K562 (cell line): ENCODE data around the gene SELENOI. TPM values are rescaled to one million over a fixed set of nuclear protein-coding genes. Genes with fewer than 3 reads are reported as not detected.

Experiments
- ARID2 ChIP-seq: fragments of 450-650 bp; IDR thresholded peaks from 2 replicates; pipeline ENCODE4 v1.6.1; 2017; ENCODE audit warnings: antibody characterized with exemption, mild to moderate bottlenecking
- BACH1 ChIP-seq: fragments of 200-800 bp; sonication (Bioruptor generic); IDR thresholded peaks from 2 replicates; pipeline ENCODE4 v1.6.1; 2016; ENCODE audit warnings: missing genetic modification characterization, missing compliant biosample characterization
- CBFB ChIP-seq: sonication (generic); formaldehyde crosslinking; IDR thresholded peaks from 2 replicates; pipeline ENCODE4 v1.4.0; 2020; ENCODE audit warnings: mild to moderate bottlenecking, missing genetic modification reagents
- E2F3 ChIP-seq: fragments of 250-450 bp; sonication (Bioruptor Pico); IDR thresholded peaks from 2 replicates; pipeline ENCODE4 v1.4.0; 2020; ENCODE audit warnings: mild to moderate bottlenecking
- EZH2 ChIP-seq: IDR thresholded peaks from 2 replicates; pipeline ENCODE4 v1.6.1; 2012; ENCODE audit warnings: low read depth, mild to moderate bottlenecking, inconsistent platforms, low read length, borderline replicate concordance
- IRF9 ChIP-seq: fragments of 450-650 bp; IDR thresholded peaks from 2 replicates; pipeline ENCODE4 v1.6.1; 2016; ENCODE audit warnings: missing biosample characterization, missing genetic modification characterization
- MED1 ChIP-seq: sonication (generic); formaldehyde crosslinking; IDR thresholded peaks from 2 replicates; pipeline ENCODE4 v1.8.1; 2023; ENCODE audit warnings: missing genetic modification reagents, borderline replicate concordance
- NRF1 ChIP-seq, 2 experiments: fragments of 450-650 bp; IDR thresholded peaks in 1 of 2; conservative IDR thresholded peaks in 1 of 2; 2 replicates each; pipeline ENCODE4 v1.6.1; 2014; ENCODE audit warnings: mild to moderate bottlenecking in 2 of 2
- SAP30 ChIP-seq: fragments of 200-600 bp; sonication (generic); IDR thresholded peaks from 2 replicates; pipeline ENCODE4 v1.6.1; 2012; ENCODE audit warnings: borderline replicate concordance, low read depth, mild to moderate bottlenecking, moderate library complexity, low read length, control low read depth, inconsistent platforms; ENCODE audit not compliant: insufficient read depth, poor library complexity, severe bottlenecking
- SNRNP70 ChIP-seq: fragments of 200-400 bp; formaldehyde crosslinking; optimal IDR thresholded peaks from 2 replicates; pipeline ENCODE3; 2017; ENCODE audit warnings: low read depth, low read length
- TEAD4 ChIP-seq, 2 experiments: sonication (generic) in 1 of 2; formaldehyde crosslinking in 1 of 2; IDR thresholded peaks; 2 replicates each; pipeline versions ENCODE4 v1.6.1 to v1.8.0; 2012 to 2022; ENCODE audit warnings: borderline replicate concordance in 1 of 2, inconsistent platforms in 1 of 2, low read length in 1 of 2, mild to moderate bottlenecking in 1 of 2, missing genetic modification reagents in 1 of 2
- ZFP30 ChIP-seq: fragments of 250-450 bp; sonication (Bioruptor Pico); IDR thresholded peaks from 2 replicates; pipeline ENCODE4 v1.8.0; 2022; ENCODE audit warnings: moderate library complexity, mild to moderate bottlenecking, inconsistent platforms, borderline replicate concordance
- ZNF12 ChIP-seq: sonication (generic); formaldehyde crosslinking; IDR thresholded peaks from 2 replicates; pipeline ENCODE4 v1.4.0; 2020; ENCODE audit warnings: mild to moderate bottlenecking, missing genetic modification reagents
- ZNF165 ChIP-seq: fragments of 250-450 bp; sonication (Bioruptor Pico); IDR thresholded peaks from 2 replicates; pipeline ENCODE4 v1.4.0; 2020; ENCODE audit warnings: borderline replicate concordance
- polyA plus RNA-seq, 8 experiments: library from polyadenylated mRNA; depleted of rRNA in 4 of 8; stranded (reverse) in 5 of 8; unstranded in 3 of 8; fragments of >200 nt; fragmentation: Nextera tagmentation in 2 of 8; fragmentation: Illumina TruSeq in 1 of 8; extraction: Ambion mirVana in 2 of 8; extraction: Trizol in 1 of 8; gene quantifications; 2 replicates each; pipeline versions ENCODE4 v1.2.1 to v1.2.3, GENCODE V29; 2011 to 2014; ENCODE audit warnings: inconsistent platforms in 1 of 8, missing spikeins in 1 of 8
- total RNA-seq, 7 experiments: library from RNA; depleted of rRNA in 6 of 7; stranded (reverse); fragments of >200 nt in 6 of 7; fragmentation: Illumina TruSeq in 2 of 7; extraction: Trizol in 2 of 7; gene quantifications; 2 replicates each; pipeline versions ENCODE4 v1.2.1 to v1.2.3, GENCODE V29; 2011 to 2021; ENCODE audit warnings: low replicate concordance in 1 of 7
- TF ChIP-seq, protein P1 (sequence below): fragments of 250-450 bp; sonication (Bioruptor Pico); IDR thresholded peaks from 2 replicates; pipeline ENCODE4 v1.4.0; 2020
- TF ChIP-seq, protein P2 (sequence below): IDR thresholded peaks from 2 replicates; pipeline ENCODE4 v1.6.1; 2011; ENCODE audit not compliant: insufficient read length; ENCODE audit errors: extremely low read depth
- TF ChIP-seq, protein P3 (sequence below): IDR thresholded peaks from 2 replicates; pipeline ENCODE4 v1.6.1; 2016; ENCODE audit warnings: missing genetic modification characterization, missing compliant biosample characterization

The SELENOI gene
- total and polyA plus RNA-seq, 9 of the 15 experiments (the other 6 are each of a cell fraction or from before 2014, with no cell fraction given): 9.6 to 46.9 (median 24.4) TPM

- TF ChIP-seq IRF9 (no peak; the same call in 1 of the 2 replicates), NRF1 (conservative IDR thresholded peaks at IDR 0.05 in 1 of 2, IDR thresholded peaks at IDR 0.05 in 1 of 2) (peak; percentile 26 to 28; a peak in 2 of 4 replicates), ARID2 (no peak), E2F3 (CRISPR knock-in tag) (no peak), ZNF12 (CRISPR knock-in tag) (no peak), TEAD4 (IDR thresholded peaks at IDR 0.05; ENCODE audit: low read length) (peak; percentile 67), TEAD4 (CRISPR knock-in tag; IDR thresholded peaks at IDR 0.05; ENCODE audit: borderline replicate concordance) (no peak), MED1 (no peak), CBFB (CRISPR knock-in tag) (no peak), ZFP30 (CRISPR knock-in tag) (no peak), BACH1 (tag) (peak; percentile 43; the same call in 1 of the 2 replicates), SAP30 (no peak), EZH2 (no peak), ZNF165 (CRISPR knock-in tag) (no peak), SNRNP70 (no peak)
- TF ChIP-seq, protein P1, sequence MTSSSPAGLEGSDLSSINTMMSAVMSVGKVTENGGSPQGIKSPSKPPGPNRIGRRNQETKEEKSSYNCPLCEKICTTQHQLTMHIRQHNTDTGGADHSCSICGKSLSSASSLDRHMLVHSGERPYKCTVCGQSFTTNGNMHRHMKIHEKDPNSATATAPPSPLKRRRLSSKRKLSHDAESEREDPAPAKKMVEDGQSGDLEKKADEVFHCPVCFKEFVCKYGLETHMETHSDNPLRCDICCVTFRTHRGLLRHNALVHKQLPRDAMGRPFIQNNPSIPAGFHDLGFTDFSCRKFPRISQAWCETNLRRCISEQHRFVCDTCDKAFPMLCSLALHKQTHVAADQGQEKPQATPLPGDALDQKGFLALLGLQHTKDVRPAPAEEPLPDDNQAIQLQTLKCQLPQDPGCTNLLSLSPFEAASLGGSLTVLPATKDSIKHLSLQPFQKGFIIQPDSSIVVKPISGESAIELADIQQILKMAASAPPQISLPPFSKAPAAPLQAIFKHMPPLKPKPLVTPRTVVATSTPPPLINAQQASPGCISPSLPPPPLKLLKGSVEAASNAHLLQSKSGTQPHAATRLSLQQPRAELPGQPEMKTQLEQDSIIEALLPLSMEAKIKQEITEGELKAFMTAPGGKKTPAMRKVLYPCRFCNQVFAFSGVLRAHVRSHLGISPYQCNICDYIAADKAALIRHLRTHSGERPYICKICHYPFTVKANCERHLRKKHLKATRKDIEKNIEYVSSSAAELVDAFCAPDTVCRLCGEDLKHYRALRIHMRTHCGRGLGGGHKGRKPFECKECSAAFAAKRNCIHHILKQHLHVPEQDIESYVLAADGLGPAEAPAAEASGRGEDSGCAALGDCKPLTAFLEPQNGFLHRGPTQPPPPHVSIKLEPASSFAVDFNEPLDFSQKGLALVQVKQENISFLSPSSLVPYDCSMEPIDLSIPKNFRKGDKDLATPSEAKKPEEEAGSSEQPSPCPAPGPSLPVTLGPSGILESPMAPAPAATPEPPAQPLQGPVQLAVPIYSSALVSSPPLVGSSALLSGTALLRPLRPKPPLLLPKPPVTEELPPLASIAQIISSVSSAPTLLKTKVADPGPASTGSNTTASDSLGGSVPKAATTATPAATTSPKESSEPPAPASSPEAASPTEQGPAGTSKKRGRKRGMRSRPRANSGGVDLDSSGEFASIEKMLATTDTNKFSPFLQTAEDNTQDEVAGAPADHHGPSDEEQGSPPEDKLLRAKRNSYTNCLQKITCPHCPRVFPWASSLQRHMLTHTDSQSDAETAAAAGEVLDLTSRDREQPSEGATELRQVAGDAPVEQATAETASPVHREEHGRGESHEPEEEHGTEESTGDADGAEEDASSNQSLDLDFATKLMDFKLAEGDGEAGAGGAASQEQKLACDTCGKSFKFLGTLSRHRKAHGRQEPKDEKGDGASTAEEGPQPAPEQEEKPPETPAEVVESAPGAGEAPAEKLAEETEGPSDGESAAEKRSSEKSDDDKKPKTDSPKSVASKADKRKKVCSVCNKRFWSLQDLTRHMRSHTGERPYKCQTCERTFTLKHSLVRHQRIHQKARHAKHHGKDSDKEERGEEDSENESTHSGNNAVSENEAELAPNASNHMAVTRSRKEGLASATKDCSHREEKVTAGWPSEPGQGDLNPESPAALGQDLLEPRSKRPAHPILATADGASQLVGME (CRISPR knock-in tag): no peak
- TF ChIP-seq, protein P2, sequence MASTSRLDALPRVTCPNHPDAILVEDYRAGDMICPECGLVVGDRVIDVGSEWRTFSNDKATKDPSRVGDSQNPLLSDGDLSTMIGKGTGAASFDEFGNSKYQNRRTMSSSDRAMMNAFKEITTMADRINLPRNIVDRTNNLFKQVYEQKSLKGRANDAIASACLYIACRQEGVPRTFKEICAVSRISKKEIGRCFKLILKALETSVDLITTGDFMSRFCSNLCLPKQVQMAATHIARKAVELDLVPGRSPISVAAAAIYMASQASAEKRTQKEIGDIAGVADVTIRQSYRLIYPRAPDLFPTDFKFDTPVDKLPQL: no peak
- TF ChIP-seq, protein P3, sequence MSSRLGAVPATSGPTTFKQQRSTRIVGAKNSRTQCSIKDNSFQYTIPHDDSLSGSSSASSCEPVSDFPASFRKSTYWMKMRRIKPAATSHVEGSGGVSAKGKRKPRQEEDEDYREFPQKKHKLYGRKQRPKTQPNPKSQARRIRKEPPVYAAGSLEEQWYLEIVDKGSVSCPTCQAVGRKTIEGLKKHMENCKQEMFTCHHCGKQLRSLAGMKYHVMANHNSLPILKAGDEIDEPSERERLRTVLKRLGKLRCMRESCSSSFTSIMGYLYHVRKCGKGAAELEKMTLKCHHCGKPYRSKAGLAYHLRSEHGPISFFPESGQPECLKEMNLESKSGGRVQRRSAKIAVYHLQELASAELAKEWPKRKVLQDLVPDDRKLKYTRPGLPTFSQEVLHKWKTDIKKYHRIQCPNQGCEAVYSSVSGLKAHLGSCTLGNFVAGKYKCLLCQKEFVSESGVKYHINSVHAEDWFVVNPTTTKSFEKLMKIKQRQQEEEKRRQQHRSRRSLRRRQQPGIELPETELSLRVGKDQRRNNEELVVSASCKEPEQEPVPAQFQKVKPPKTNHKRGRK (tag): no peak
These were observed 9.4 kb downstream of the SELENOI start (continued) for GRCh38 chr2:26355038-26355995.
